Measurements from ENCODE around the gene PYGB.

PYGB gene

GRCh38 chr20:25271486-25272222 is 23.8 kb downstream of the PYGB start:
- DNase-seq: no peak

- no peak for DNase-seq
Observed at GRCh38 chr20:25272223-25273000, 24.5 kb downstream of the PYGB start.

GRCh38 chr20:25273046-25273445 is 25.2 kb downstream of the PYGB start:
- DNase-seq: no peak

GRCh38 chr20:25273541-25274358 is 25.9 kb downstream of the PYGB start:
- DNase-seq: no peak

- no peak for DNase-seq
Observed at GRCh38 chr20:25274481-25274880, 26.6 kb downstream of the PYGB start.

DNA sequence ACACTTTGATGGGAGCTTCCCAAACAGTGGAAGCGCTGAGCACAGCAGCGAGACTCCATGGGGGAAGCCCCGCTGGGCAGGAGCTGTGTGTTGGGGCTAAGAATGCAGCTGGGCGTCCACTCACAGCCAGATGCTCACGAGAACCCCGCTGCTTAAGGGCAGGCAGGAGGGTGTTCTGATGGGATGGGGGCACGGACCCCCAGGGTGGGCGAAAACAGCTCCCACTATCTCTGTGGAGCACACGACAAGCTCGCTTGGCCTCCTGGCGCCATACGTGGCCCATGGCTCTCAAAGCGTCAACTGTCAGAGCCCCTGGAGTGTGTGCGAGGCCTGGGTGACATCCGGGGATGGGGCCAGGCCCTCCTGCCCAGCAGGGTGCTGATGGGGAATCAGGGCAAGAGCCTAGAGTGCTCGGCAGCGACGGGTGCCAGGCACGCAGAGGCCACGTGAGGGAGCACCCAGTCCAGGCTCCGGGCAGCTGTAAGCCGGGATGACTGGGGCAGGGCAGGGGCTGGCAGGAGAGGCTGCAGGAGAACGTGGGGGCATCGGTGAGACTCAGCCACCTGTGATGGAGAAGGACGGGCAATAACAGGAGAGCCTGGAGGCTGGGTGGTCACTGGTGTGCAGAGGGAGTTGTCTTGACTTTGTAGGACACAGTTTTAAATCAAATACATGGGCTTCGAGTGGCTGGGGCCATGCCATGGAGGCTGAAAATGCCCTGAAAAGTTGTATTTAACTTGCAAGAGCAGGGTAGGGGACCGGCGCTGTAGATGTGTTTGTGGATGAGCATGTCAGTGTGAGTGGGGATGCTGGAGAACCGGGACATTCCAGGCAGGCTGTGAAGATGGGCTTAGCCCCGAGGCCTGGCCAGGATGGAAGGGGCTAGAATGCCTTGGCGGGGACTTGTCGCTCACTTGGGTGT is 27.3 kb downstream of the PYGB start:
- no peak for DNase-seq

- no peak for DNase-seq
Observed at GRCh38 chr20:25275813-25276532, 28.1 kb downstream of the PYGB start.

DNA sequence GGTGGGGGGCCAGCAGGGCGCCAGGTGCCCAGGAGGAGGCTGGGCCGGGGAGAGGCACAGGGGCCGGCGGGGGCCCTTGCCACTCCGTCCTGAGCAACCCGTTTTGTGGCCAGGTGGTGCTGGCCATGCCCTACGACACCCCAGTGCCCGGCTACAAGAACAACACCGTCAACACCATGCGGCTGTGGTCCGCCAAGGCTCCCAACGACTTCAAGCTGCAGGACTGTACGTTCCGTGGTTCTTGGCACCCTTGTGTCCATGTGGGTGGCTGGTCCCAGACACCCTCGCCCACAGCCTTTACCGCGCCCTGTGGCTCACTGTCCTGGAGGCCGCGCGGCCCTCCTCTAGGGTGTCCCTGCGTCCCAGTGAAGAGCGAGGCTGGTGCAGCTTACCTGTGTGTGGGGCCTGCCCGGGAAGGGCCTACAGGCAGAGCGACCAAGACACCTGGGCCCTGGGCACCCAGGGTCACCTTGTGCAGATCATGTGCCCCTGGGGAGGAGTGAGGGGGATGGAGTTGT is 28.7 kb downstream of the PYGB start:
- no peak for DNase-seq

DNA sequence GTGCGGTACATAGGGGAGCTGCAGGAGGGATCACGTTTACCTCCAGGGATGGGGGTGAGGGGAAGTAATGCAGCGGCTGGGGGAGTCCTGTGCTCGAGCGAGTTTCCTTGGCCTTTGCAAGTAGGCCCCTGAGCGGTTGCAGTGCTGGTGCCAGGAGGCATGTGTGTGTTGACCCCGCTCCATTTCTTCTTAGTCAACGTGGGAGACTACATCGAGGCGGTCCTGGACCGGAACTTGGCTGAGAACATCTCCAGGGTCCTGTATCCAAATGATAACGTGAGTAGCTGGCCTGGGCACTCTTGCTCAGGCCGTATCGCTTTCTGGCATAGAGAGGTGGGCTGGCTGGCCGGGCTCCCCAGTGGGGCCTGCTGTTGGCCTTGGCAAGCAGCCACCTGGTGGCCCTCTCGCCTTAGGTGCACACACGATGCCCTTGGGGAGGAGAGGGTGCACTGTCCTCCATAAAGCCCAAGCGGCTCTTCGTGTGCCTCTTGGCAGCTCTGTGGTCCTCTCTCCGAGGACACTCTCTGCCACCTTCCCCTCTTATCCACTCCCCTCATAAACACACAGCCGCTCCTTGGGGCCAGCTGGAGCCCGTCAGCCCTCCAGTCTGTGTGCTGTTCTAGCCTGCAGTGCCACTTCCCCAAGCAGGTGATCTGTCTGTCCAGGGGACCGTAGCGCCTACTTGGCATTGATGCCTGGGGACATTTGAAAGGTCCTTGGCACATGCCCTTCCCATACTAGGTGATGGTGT is 29.3 kb downstream of the PYGB start:
- no peak for DNase-seq

- no peak for DNase-seq
Observed at GRCh38 chr20:25277941-25278521, 30.1 kb downstream of the PYGB start.

- DNase-seq: no peak
Observed at GRCh38 chr20:25278636-25279361, 30.9 kb downstream of the PYGB start.

DNA sequence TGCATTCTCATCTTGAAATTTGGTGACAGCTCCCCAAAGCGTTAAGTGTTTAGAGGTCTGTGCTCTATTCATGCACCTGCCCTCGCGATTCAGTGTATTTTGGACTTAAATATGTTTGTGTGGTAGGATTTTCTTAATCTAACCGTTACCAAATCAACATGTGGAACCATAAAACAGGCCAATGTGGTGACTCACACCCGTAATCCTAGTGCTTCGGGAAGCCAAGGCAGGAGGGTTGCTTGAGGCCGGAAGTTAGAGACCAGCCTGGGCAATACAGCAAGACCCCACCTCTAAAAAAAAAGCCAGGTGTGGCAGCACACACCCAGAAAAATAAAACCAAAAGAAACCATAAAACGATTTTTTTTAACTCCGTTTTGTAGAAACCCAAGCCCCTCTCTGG is 31.5 kb downstream of the PYGB start:
- no peak for DNase-seq

DNA sequence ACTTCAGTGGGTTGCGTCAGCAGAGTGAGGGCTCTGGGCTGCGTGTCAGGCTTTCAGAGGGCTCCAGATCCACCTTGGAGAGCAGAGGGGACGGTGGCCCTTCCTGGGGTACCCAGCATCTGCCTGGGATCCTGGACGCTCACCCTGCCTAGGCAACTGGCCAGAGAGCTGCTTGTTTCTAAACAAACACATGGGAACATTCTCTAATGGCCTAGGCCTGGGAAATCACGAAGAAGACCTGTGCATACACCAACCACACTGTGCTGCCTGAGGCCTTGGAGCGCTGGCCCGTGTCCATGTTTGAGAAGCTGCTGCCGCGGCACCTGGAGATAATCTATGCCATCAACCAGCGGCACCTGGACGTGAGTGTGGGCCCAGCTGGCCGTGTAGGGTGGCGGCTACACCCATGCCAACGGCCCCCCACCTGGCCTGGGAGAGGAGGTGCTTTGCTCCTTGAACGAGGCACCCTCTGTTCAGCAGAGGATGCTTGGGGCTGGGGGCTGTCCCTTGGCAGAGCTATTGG is 32.2 kb downstream of the PYGB start:
- no peak for DNase-seq

DNA sequence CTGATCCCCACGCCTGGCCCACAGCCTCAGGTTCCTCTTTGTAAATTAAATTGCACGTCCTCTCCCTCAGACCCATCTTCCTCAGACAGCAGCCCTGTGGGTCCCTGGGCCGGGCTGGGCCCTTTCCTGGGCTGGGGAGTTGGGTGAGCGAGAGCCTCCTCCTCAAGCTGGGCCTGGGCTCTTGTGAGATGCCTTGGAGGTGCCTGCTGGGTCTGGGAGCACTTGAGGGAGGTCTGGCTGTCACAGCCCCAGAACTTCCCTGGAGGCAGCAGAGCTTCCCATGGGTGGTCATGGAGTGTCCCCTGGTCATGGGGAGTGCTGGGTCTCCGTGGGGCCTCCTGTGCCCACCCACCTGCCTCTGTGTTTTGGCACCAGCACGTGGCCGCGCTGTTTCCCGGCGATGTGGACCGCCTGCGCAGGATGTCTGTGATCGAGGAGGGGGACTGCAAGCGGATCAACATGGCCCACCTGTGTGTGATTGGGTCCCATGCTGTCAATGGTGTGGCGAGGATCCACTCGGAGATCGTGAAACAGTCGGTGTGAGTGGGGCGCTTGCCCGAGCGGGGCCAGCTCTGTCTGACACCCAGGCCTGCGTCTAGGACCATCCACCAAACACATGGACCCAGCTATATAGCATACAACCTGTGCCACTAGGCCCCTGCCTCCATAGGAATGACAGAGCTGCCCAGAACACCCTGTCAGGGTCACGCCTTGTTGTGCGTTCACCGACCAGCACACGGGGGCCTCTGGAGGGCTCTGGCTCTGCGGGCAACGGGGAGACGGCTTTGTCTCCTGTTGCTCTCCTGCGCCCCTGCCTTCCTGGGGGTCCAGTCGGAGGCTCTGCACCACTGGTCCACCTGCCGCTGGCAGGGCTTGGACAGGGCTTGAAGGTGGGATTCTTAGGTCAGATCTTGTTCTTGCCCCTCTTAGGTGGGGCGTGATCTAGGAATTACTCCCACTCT is 33.0 kb downstream of the PYGB start:
- no peak for DNase-seq

DNA sequence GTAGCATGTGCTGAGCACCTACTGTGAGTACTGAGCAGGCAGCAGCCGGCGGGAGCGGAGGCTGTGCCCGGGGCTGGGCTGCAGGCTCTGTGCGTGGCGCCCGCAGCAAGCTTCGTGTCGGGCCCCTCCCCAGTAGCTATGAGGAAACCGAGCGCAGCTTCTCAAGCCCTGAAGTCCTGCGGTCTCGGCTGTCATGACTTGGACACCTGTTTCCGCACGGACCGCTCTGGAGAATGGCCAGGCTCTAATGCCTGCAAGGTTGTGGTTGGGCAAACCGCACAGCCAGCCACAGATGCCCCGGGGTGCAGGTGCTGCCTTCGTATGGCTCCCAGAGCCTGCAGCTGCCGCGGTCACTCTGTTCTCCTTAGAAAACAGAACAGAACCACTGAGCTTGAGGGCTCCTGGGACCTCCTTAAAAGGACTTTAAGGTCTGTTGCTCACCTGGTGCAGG is 33.7 kb downstream of the PYGB start:
- DNase-seq: no peak

GRCh38 chr20:25282034-25282781 is 34.3 kb downstream of the PYGB start:
- no peak for DNase-seq

DNA sequence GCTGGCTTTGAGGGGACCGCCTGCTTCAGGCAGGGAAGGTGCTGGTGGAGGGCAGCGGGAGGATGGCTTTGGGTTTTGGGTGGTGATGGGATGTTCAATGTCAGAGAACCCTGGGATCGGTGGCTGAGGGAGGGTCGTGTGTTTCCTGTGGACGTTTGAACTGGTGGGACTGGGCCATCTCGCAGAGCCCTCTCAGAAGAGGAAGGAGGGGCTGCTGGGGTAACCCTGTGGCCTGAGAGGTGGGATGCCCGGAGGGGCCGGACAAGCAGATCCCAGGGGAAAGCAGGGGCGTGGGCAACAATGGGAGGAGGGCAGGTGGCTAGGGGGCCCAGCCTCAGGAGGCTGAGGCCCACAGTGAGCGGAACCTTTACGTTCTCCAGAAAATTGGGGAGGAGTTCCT is 34.9 kb downstream of the PYGB start:
- no peak for DNase-seq
